ENCODE measurements around the gene RPS6KA2. TPM values are rescaled to one million over a fixed set of nuclear protein-coding genes. Genes with fewer than 3 reads are reported as not detected.

The RPS6KA2 gene
- total and polyA plus RNA-seq, 2 donors (not counting 1 experiment from before 2014, with no cell fraction given), result 2.2 to 16.0 TPM

DNA sequence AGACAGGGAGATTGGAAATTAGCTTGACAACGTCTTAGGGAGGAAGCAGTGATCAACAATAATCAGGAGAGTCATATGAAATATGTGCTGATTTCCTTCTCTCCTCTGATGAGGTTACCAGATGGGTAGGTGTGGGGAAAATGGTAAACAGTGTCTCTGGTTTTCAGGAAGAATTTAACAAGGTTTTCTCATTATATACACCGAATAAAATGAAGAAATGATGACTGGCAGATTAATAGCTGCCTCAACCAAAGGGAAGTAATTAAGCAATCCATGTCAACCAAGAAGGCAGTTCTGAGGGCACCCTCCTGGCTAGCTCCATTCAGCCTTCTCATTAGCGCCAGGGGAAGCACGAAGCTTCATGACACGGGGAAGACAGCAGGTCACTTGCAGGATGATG is 27.8 kb downstream of the RPS6KA2 start:
- no peak for ATAC-seq (ENCODE audit: low read depth)
- Mint-ChIP-seq H3K4me3 (no peak overlapping the region), H3K27me3 (peaks cover 8% of the 10 kb centered on the region), H3K9me3 (ENCODE audit: insufficient read depth) (no peaks in the 10 kb centered on the region), H3K27ac (no peak overlapping the region), H3K4me1 (no peaks in the 10 kb centered on the region)
- Histone ChIP-seq H3K9ac (ENCODE audit: low read length) (no peak overlapping the region), H3K4me2 (replicated peaks; ENCODE audit: low read depth, low read length, poor library complexity, severe bottlenecking) (no peak overlapping the region), H3K9me3 (ENCODE audit: control extremely low read depth in 1 of 3, control insufficient read depth in 2 of 3, insufficient read depth in 1 of 3, low read length in 2 of 3) (no peaks in the 10 kb centered on the region), H3K36me3 (replicated peaks in 1 of 2; ENCODE audit: control extremely low read depth in 1 of 2, control insufficient read depth in 1 of 2, extremely low read depth in 1 of 2, insufficient read depth in 2 of 2, low read length in 1 of 2) (no peaks in the 10 kb centered on the region), H3K27ac (ENCODE audit: low read length in 2 of 2) (no peak overlapping the region), H3K4me1 (ENCODE audit: control insufficient read depth in 2 of 2, insufficient read depth in 2 of 2, low read length in 2 of 2) (no peaks in the 10 kb centered on the region), H3K4me3 (ENCODE audit: control extremely low read depth in 1 of 5, extremely low read depth in 1 of 5, insufficient read depth in 1 of 5, low read depth in 2 of 5, low read length in 4 of 5) (no peak overlapping the region), H4K20me1 (ENCODE audit: control insufficient read depth, insufficient read depth, low read length, poor library complexity, severe bottlenecking) (no peaks in the 10 kb centered on the region), H3K79me2 (ENCODE audit: control insufficient read depth, insufficient read depth, low read length) (peaks cover 6% of the 10 kb centered on the region), H3K27me3 (replicated peaks in 1 of 4; ENCODE audit: control extremely low read depth in 1 of 4, control insufficient read depth in 3 of 4, insufficient read depth in 4 of 4, low read length in 3 of 4) (no peaks in the 10 kb centered on the region), H2AFZ (ENCODE audit: insufficient read depth, low read depth, low read length, poor library complexity, severe bottlenecking) (no peak overlapping the region)
- no peak for TF ChIP-seq EZH2 (IDR thresholded peaks at IDR 0.05; ENCODE audit: borderline replicate concordance, insufficient read depth, low read depth, low read length, poor library complexity, severe bottlenecking)
- TF ChIP-seq, protein P1, sequence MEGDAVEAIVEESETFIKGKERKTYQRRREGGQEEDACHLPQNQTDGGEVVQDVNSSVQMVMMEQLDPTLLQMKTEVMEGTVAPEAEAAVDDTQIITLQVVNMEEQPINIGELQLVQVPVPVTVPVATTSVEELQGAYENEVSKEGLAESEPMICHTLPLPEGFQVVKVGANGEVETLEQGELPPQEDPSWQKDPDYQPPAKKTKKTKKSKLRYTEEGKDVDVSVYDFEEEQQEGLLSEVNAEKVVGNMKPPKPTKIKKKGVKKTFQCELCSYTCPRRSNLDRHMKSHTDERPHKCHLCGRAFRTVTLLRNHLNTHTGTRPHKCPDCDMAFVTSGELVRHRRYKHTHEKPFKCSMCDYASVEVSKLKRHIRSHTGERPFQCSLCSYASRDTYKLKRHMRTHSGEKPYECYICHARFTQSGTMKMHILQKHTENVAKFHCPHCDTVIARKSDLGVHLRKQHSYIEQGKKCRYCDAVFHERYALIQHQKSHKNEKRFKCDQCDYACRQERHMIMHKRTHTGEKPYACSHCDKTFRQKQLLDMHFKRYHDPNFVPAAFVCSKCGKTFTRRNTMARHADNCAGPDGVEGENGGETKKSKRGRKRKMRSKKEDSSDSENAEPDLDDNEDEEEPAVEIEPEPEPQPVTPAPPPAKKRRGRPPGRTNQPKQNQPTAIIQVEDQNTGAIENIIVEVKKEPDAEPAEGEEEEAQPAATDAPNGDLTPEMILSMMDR (IDR thresholded peaks at IDR 0.05), result no peak
- intact Hi-C loops (cut with micrococcal nuclease), result no loop called here
- WGBS (ENCODE audit: insufficient coverage), result 60% methylated on average over 1 of the region's 5 CpGs
- ChIA-PET POLR2A (no interaction called here), CTCF (no interaction called here)
- no peak for DNase-seq

DNA sequence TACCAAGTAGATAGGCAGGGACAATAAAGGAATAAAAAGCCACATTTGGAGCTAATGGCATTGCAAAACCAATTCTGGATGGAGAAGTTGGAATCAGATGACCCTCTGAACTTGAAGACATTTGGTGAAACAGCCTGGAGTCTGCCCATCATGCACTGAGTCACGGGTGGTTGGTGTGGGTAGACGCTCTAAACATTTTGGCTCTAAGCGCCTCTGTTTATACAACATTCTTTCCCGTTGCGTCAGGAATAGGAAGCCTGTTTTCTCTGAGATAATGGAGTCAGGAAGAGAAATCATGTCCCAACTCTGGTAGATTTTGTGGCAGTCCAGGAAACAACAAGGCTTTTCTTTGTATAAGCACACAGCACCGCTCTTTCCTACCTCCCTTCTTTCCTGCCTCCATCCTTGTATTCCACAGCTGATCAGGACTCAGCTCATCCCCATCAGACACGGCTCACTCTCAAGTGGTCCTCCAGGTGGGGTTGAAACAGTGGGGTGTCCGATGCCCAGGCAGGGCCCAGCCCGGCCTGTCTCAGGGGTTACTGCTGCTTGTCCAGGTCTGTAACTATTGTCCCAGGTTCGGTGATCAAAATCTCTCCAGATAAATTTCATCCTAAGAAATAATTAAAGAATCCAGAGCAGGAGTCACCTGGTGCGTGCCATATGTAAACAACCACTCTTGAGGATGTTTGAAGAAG is 28.5 kb downstream of the RPS6KA2 start:
- Histone ChIP-seq H2AFZ (ENCODE audit: insufficient read depth, low read depth, low read length, poor library complexity, severe bottlenecking) (no peak overlapping the region), H3K27me3 (replicated peaks in 1 of 4; ENCODE audit: control extremely low read depth in 1 of 4, control insufficient read depth in 3 of 4, insufficient read depth in 4 of 4, low read length in 3 of 4) (no peaks in the 10 kb centered on the region), H3K36me3 (replicated peaks in 1 of 2; ENCODE audit: control extremely low read depth in 1 of 2, control insufficient read depth in 1 of 2, extremely low read depth in 1 of 2, insufficient read depth in 2 of 2, low read length in 1 of 2) (no peaks in the 10 kb centered on the region), H3K9ac (ENCODE audit: low read length) (no peak overlapping the region), H3K4me1 (ENCODE audit: control insufficient read depth in 2 of 2, insufficient read depth in 2 of 2, low read length in 2 of 2) (no peaks in the 10 kb centered on the region), H4K20me1 (ENCODE audit: control insufficient read depth, insufficient read depth, low read length, poor library complexity, severe bottlenecking) (no peaks in the 10 kb centered on the region), H3K27ac (ENCODE audit: low read length in 2 of 2) (no peak overlapping the region), H3K9me3 (ENCODE audit: control extremely low read depth in 1 of 3, control insufficient read depth in 2 of 3, insufficient read depth in 1 of 3, low read length in 2 of 3) (no peaks in the 10 kb centered on the region), H3K79me2 (ENCODE audit: control insufficient read depth, insufficient read depth, low read length) (peaks cover 6% of the 10 kb centered on the region), H3K4me3 (ENCODE audit: control extremely low read depth in 1 of 5, extremely low read depth in 1 of 5, insufficient read depth in 1 of 5, low read depth in 2 of 5, low read length in 4 of 5) (no peak overlapping the region), H3K4me2 (replicated peaks; ENCODE audit: low read depth, low read length, poor library complexity, severe bottlenecking) (no peak overlapping the region)
- intact Hi-C loops (cut with micrococcal nuclease), result no loop called here
- Mint-ChIP-seq H3K27ac (no peak overlapping the region), H3K9me3 (ENCODE audit: insufficient read depth) (no peaks in the 10 kb centered on the region), H3K4me1 (no peaks in the 10 kb centered on the region), H3K4me3 (no peak overlapping the region), H3K27me3 (peaks cover 8% of the 10 kb centered on the region)
- DNase-seq, result no peak
- CTCF ChIA-PET, result no interaction called here
- no peak for ATAC-seq (ENCODE audit: low read depth)
- TF ChIP-seq EZH2 (IDR thresholded peaks at IDR 0.05; ENCODE audit: borderline replicate concordance, insufficient read depth, low read depth, low read length, poor library complexity, severe bottlenecking), result no peak
- TF ChIP-seq, protein P1 (IDR thresholded peaks at IDR 0.05), result no peak
- whole genome bisulfite sequencing (ENCODE audit: insufficient coverage), result 85% methylated on average over 5 of the region's 11 CpGs
- POLR2A ChIA-PET, result no interaction called here

Measured in B cell (primary cell).